GM06990 (cell line): ENCODE data around the gene SMPD1.

ENCODE experiments used
- DNase-seq: peaks from one replicate; pipeline ENCODE4 v3.0.0-alpha.2; 2011; ENCODE audit not compliant: insufficient read length; ENCODE audit errors: extremely low read depth
- H3K27me3 ChIP-seq: replicated peaks from 2 replicates; pipeline ENCODE4 v1.6.0; 2011; ENCODE audit warnings: low read length; ENCODE audit not compliant: control insufficient read depth, insufficient read depth
- H3K36me3 ChIP-seq: 2 replicates; pipeline ENCODE4 v1.5.1; 2011; ENCODE audit warnings: low read length; ENCODE audit not compliant: control insufficient read depth, insufficient read depth
- H3K4me3 ChIP-seq: replicated peaks from 2 replicates; pipeline ENCODE4 v1.5.1; 2011; ENCODE audit warnings: low read depth, mild to moderate bottlenecking, control low read depth, low read length
- TF ChIP-seq, protein P1 (sequence below): IDR thresholded peaks from 2 replicates; pipeline ENCODE4 v1.5.1; 2011; ENCODE audit warnings: low read length, control low read depth, mild to moderate bottlenecking, inconsistent platforms; ENCODE audit not compliant: insufficient read depth, poor library complexity, severe bottlenecking

Gene SMPD1

GRCh38 chr11:6400431-6401345, 10.4 kb downstream of the SMPD1 start:
- no peaks in the 10 kb centered on the region for H3K27me3 ChIP-seq
- no peak for DNase-seq
- TF ChIP-seq, protein P1, sequence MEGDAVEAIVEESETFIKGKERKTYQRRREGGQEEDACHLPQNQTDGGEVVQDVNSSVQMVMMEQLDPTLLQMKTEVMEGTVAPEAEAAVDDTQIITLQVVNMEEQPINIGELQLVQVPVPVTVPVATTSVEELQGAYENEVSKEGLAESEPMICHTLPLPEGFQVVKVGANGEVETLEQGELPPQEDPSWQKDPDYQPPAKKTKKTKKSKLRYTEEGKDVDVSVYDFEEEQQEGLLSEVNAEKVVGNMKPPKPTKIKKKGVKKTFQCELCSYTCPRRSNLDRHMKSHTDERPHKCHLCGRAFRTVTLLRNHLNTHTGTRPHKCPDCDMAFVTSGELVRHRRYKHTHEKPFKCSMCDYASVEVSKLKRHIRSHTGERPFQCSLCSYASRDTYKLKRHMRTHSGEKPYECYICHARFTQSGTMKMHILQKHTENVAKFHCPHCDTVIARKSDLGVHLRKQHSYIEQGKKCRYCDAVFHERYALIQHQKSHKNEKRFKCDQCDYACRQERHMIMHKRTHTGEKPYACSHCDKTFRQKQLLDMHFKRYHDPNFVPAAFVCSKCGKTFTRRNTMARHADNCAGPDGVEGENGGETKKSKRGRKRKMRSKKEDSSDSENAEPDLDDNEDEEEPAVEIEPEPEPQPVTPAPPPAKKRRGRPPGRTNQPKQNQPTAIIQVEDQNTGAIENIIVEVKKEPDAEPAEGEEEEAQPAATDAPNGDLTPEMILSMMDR, result no peak
- no peaks in the 10 kb centered on the region for H3K36me3 ChIP-seq
- no peak overlapping the region for H3K4me3 ChIP-seq

- TF ChIP-seq, protein P1, result no peak
- Histone ChIP-seq H3K27me3 (no peaks in the 10 kb centered on the region), H3K4me3 (no peak overlapping the region), H3K36me3 (no peaks in the 10 kb centered on the region)
- DNase-seq, result no peak
Measured at GRCh38 chr11:6401464-6401863, 11.2 kb downstream of the SMPD1 start.

DNA sequence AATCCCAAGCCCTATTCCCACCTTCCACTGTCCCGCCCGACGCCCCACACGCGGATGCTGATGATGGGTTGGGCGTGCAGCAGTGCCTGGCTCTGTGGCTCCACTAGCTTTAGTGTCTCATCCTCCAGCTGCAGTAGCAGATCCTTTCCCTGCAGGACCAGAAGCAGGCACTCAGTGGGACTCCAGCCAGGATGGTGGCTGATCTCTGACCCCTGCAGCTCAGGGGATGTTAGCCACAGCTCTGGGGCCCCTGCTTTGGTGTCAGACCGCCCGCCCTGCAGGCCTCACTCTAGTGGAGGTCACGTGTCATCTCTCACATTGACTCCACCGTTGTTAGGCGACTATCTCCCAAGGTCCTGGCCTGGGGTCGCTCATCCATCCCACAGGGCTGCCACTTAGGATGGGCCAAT, 11.8 kb downstream of the SMPD1 start:
- no peak overlapping the region for H3K4me3 ChIP-seq
- TF ChIP-seq, protein P1, result no peak
- H3K27me3 ChIP-seq, result no peaks in the 10 kb centered on the region
- H3K36me3 ChIP-seq, result no peaks in the 10 kb centered on the region
- no peak for DNase-seq

GRCh38 chr11:6402561-6402981, 12.3 kb downstream of the SMPD1 start:
- H3K36me3 ChIP-seq, result no peaks in the 10 kb centered on the region
- H3K27me3 ChIP-seq, result no peaks in the 10 kb centered on the region
- H3K4me3 ChIP-seq, result no peak overlapping the region
- TF ChIP-seq, protein P1, result no peak
- peak; percentile 68 for DNase-seq

DNA sequence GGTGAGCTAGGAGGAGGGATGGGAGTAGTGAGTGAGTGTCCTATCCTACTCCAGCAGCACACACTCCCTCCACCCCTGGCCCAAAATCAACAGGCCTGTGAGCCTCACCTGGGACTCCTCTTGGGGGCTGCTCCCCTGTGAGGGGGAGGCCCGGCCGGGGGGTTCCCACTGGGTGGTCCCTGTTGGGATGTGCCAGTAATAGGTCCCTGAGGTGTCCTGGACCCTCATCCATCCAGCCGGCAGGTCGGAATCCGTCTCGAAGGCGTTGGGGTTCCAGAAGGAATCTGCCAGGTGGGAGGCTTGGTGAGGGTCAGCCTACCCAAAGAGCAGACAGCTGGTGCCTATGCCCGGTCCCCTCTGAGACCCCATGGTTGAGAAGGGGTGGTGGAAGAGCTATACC, 13.3 kb downstream of the SMPD1 start:
- H3K36me3 ChIP-seq, result no peaks in the 10 kb centered on the region
- no peak for DNase-seq
- no peaks in the 10 kb centered on the region for H3K27me3 ChIP-seq
- TF ChIP-seq, protein P1, result no peak
- no peak overlapping the region for H3K4me3 ChIP-seq
